GM12873 (cell line): ENCODE measurements around the gene THADA.

Experiments
- TF ChIP-seq, protein P1 (sequence below): IDR thresholded peaks from 2 replicates; pipeline ENCODE4 v1.5.1; 2012; ENCODE audit warnings: low read depth, mild to moderate bottlenecking, moderate library complexity, low read length, control low read depth; ENCODE audit not compliant: insufficient read depth; ENCODE audit errors: missing control alignments

THADA gene

DNA sequence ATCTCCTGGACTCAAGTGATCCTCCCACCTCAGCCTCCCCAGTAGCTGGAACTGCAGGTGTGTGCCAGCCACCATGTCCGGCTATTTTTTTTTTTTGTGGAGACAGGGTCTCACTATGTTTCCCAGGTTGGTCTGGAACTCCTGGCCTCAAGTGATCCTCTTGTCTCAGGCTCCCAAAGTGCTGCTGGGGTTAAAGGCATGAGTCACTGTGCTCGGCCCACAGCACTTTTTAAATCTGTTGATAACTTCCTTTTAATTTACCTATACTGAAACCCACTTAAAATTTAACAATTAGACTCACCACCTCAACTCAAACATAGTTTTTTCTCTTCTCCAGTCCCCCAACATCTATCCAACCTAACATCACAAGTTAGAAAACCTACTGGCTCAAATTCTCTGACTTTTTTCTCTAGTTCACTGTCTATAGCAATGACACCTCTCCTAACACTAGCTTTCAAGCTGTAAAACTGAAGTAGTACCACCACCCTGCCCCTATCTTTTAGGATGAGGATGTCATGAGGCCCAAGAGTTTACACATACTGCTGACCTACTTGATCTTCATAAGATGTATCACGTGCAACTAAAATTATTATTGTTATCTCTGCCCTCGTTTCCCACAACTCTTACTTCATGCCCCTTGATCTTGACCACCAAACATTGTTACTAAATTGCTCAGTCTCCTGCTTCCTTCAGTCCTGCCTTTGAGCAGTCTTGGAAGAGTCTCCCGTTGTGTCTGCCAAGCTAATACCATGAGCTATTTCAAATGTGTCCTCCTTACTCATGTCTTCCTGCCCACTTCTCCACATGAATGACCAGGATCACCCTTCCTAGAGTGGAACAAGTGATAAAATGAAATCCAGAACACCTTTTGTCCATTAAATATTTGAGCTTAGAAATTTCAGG is 227.1 kb downstream of the THADA start:
- TF ChIP-seq, protein P1, sequence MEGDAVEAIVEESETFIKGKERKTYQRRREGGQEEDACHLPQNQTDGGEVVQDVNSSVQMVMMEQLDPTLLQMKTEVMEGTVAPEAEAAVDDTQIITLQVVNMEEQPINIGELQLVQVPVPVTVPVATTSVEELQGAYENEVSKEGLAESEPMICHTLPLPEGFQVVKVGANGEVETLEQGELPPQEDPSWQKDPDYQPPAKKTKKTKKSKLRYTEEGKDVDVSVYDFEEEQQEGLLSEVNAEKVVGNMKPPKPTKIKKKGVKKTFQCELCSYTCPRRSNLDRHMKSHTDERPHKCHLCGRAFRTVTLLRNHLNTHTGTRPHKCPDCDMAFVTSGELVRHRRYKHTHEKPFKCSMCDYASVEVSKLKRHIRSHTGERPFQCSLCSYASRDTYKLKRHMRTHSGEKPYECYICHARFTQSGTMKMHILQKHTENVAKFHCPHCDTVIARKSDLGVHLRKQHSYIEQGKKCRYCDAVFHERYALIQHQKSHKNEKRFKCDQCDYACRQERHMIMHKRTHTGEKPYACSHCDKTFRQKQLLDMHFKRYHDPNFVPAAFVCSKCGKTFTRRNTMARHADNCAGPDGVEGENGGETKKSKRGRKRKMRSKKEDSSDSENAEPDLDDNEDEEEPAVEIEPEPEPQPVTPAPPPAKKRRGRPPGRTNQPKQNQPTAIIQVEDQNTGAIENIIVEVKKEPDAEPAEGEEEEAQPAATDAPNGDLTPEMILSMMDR: no peak

GRCh38 chr2:43367012-43367782 is 228.6 kb downstream of the THADA start:
- TF ChIP-seq, protein P1: no peak

GRCh38 chr2:43363120-43363519 is 232.7 kb downstream of the THADA start:
- TF ChIP-seq, protein P1: no peak

GRCh38 chr2:43361286-43361685 is 234.6 kb downstream of the THADA start:
- TF ChIP-seq, protein P1: no peak

GRCh38 chr2:43360137-43360536 is 235.7 kb downstream of the THADA start:
- TF ChIP-seq, protein P1: no peak

GRCh38 chr2:43358410-43359201 is 237.2 kb downstream of the THADA start:
- TF ChIP-seq, protein P1: no peak
